H9 (cell line): ENCODE results near the gene FTMT. TPM values are rescaled to one million over a fixed set of nuclear protein-coding genes. Genes with fewer than 3 reads are reported as not detected.

Experiments used
- DNase-seq: peaks from one replicate; pipeline ENCODE4 v3.0.0-alpha.2; 2017
- H2AFZ ChIP-seq: one replicate; pipeline ENCODE4 v1.6.1; 2013; ENCODE audit warnings: mild to moderate bottlenecking, low read length, control low read depth, moderate library complexity
- H2AK5ac ChIP-seq: 2 replicates; pipeline ENCODE4 v1.6.1; 2013; ENCODE audit warnings: low read length, control low read depth, mixed read lengths; ENCODE audit not compliant: insufficient read length
- H2BK120ac ChIP-seq: one replicate; pipeline ENCODE4 v1.6.1; 2013; ENCODE audit warnings: low read depth, mild to moderate bottlenecking, low read length, control low read depth, inconsistent platforms; ENCODE audit not compliant: poor library complexity, severe bottlenecking
- H2BK12ac ChIP-seq: 2 replicates; pipeline ENCODE4 v1.6.1; 2013; ENCODE audit warnings: low read length, control low read depth, mixed read lengths, low read depth; ENCODE audit not compliant: insufficient read length
- H2BK15ac ChIP-seq: 2 replicates; pipeline ENCODE4 v1.6.1; 2013; ENCODE audit warnings: low read depth, low read length, control low read depth
- H2BK20ac ChIP-seq: one replicate; pipeline ENCODE4 v1.6.1; 2013; ENCODE audit warnings: low read depth, mild to moderate bottlenecking, low read length, control low read depth, inconsistent platforms; ENCODE audit not compliant: poor library complexity, severe bottlenecking
- H2BK5ac ChIP-seq: 2 replicates; pipeline ENCODE4 v1.6.1; 2013; ENCODE audit warnings: low read length, control low read depth, mixed read lengths; ENCODE audit not compliant: insufficient read length
- H3K14ac ChIP-seq: 2 replicates; pipeline ENCODE4 v1.6.1; 2013; ENCODE audit warnings: low read length, control low read depth; ENCODE audit not compliant: insufficient read depth
- H3K18ac ChIP-seq: 2 replicates; pipeline ENCODE4 v1.6.1; 2013; ENCODE audit warnings: low read depth, mild to moderate bottlenecking, mixed read lengths, low read length, control low read depth; ENCODE audit not compliant: insufficient read length
- H3K23ac ChIP-seq: 2 replicates; pipeline ENCODE4 v1.6.1; 2013; ENCODE audit warnings: low read length, control low read depth, mixed read lengths, low read depth; ENCODE audit not compliant: insufficient read length
- H3K23me2 ChIP-seq: 2 replicates; pipeline ENCODE4 v1.6.1; 2013; ENCODE audit warnings: low read depth, mild to moderate bottlenecking, mixed read lengths, low read length, control low read depth; ENCODE audit not compliant: insufficient read length, poor library complexity, severe bottlenecking
- H3K27ac ChIP-seq: 2 replicates; pipeline ENCODE4 v1.5.1; 2013; ENCODE audit warnings: low read length, control low read depth, mixed read lengths, low read depth; ENCODE audit not compliant: insufficient read length
- H3K27me3 ChIP-seq: 2 replicates; pipeline ENCODE4 v1.6.1; 2013; ENCODE audit warnings: low read length, control low read depth, inconsistent platforms; ENCODE audit not compliant: insufficient read depth
- H3K4ac ChIP-seq: 2 replicates; pipeline ENCODE4 v1.6.1; 2013; ENCODE audit warnings: low read depth, mild to moderate bottlenecking, control low read depth, inconsistent platforms, low read length, moderate library complexity
- H3K4me1 ChIP-seq: 2 replicates; pipeline ENCODE4 v1.6.1; 2013; ENCODE audit warnings: low read length, control low read depth, inconsistent platforms; ENCODE audit not compliant: insufficient read depth
- H3K4me2 ChIP-seq: 2 replicates; pipeline ENCODE4 v1.6.1; 2013; ENCODE audit warnings: low read length, control low read depth, mixed read lengths; ENCODE audit not compliant: insufficient read length, insufficient read depth
- H3K56ac ChIP-seq: 2 replicates; pipeline ENCODE4 v1.6.1; 2013; ENCODE audit warnings: low read depth, mild to moderate bottlenecking, mixed read lengths, low read length, control low read depth; ENCODE audit not compliant: insufficient read length
- H3K79me1 ChIP-seq: 2 replicates; pipeline ENCODE4 v1.6.1; 2013; ENCODE audit warnings: low read depth, mild to moderate bottlenecking, moderate library complexity, low read length, control low read depth, inconsistent platforms; ENCODE audit not compliant: insufficient read depth, poor library complexity, severe bottlenecking
- H3K79me2 ChIP-seq: 2 replicates; pipeline ENCODE4 v1.6.1; 2013; ENCODE audit warnings: low read length, control low read depth, inconsistent platforms; ENCODE audit not compliant: insufficient read depth
- H3K9ac ChIP-seq: 2 replicates; pipeline ENCODE4 v1.6.1; 2013; ENCODE audit warnings: low read length, control low read depth, mixed read lengths; ENCODE audit not compliant: insufficient read length; ENCODE audit errors: extremely low read depth
- H3K9me3 ChIP-seq: one replicate; pipeline ENCODE4 v1.6.1; 2013; ENCODE audit warnings: low read depth, low read length, inconsistent platforms; ENCODE audit not compliant: control insufficient read depth
- H3T11ph ChIP-seq: one replicate; pipeline ENCODE4 v1.6.1; 2013; ENCODE audit warnings: mild to moderate bottlenecking, low read length, control low read depth, inconsistent platforms
- H4K20me1 ChIP-seq: one replicate; pipeline ENCODE4 v1.6.1; 2013; ENCODE audit not compliant: control insufficient read depth, insufficient read length, insufficient read depth
- H4K5ac ChIP-seq: 2 replicates; pipeline ENCODE4 v1.6.1; 2013; ENCODE audit warnings: low read depth, mild to moderate bottlenecking, mixed read lengths, low read length, control low read depth; ENCODE audit not compliant: insufficient read length
- H4K8ac ChIP-seq: replicated peaks from 2 replicates; pipeline ENCODE4 v1.6.1; 2013; ENCODE audit warnings: low read length, control low read depth, mixed read lengths, low read depth; ENCODE audit not compliant: insufficient read length
- H4K91ac ChIP-seq: 2 replicates; pipeline ENCODE4 v1.6.1; 2013; ENCODE audit warnings: low read depth, mild to moderate bottlenecking, moderate library complexity, mixed read lengths, low read length, control low read depth; ENCODE audit not compliant: insufficient read length
- H3K27ac Mint-ChIP-seq, 3 experiments: 2 replicates in 2 of 3; 3 replicates in 1 of 3; pipeline ENCODE4 v1.8.0; 2020 to 2021; ENCODE audit warnings: mixed read lengths in 3 of 3, mild to moderate bottlenecking in 1 of 3, moderate library complexity in 1 of 3
- H3K27me3 Mint-ChIP-seq: 2 replicates; pipeline ENCODE4 v1.8.0; 2021; ENCODE audit warnings: low read depth, mild to moderate bottlenecking, moderate library complexity, mixed read lengths
- H3K36me3 Mint-ChIP-seq, 3 experiments: 2 replicates in 2 of 3; 3 replicates in 1 of 3; pipeline ENCODE4 v1.8.0; 2020 to 2021; ENCODE audit warnings: low read depth in 3 of 3, mixed read lengths in 3 of 3; ENCODE audit not compliant: insufficient read depth in 1 of 3
- H3K4me1 Mint-ChIP-seq, 2 experiments: 2 replicates each; pipeline ENCODE4 v1.8.0; 2020; ENCODE audit warnings: mixed read lengths in 2 of 2
- H3K4me3 Mint-ChIP-seq, 2 experiments: 2 replicates in 1 of 2; 3 replicates in 1 of 2; pipeline ENCODE4 v1.8.0; 2020 to 2021; ENCODE audit warnings: mild to moderate bottlenecking in 2 of 2, mixed read lengths in 2 of 2, moderate library complexity in 1 of 2
- H3K9me3 Mint-ChIP-seq, 2 experiments: 2 replicates in 1 of 2; 3 replicates in 1 of 2; pipeline ENCODE4 v1.8.0; 2020; ENCODE audit warnings: mild to moderate bottlenecking in 2 of 2, mixed read lengths in 2 of 2, moderate library complexity in 1 of 2
- WGBS: extraction: QIAGEN DNeasy Blood & Tissue Kit; methylation state at CpG from one replicate; pipeline ENCODE4 v1.1.7; 2013; ENCODE audit warnings: missing lambda C conversion rate, low lambda C conversion rate, mixed read lengths; ENCODE audit not compliant: insufficient read length; ENCODE audit errors: extremely low coverage; 5-methylcytosine and 5-hydroxymethylcytosine counted together
- total RNA-seq: library from RNA; stranded (reverse); gene quantifications from 2 replicates; pipeline ENCODE4 v1.2.1, GENCODE V29; 2021
- TF ChIP-seq, protein P1 (sequence below): fragments of 200-600 bp; sonication (generic); conservative IDR thresholded peaks from 3 replicates; pipeline ENCODE4 v1.8.0; 2021; ENCODE audit warnings: antibody characterized with exemption, mild to moderate bottlenecking

FTMT gene
- total RNA-seq, 1 experiment from 2014 or later: not detected

DNA sequence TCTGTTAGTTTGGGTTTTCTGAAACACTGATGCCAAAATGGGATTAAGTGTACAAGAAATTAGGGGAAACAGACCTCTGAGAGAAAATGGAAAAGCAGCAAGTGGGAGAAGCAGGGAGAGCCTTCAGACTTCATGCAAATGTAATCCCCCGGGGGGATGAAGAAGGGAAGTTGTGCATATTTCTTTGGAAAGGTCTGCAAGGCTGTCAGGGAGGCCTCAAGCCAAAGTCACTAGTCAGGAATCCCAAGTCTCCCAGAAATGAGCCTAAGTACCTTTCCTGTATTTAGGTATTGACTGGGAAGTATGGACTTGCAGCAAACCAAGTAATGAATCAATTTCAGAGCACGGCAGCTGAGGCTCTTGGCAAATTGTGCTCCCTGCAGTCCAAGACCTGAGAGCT is 2.2 kb downstream of the FTMT start:
- Histone ChIP-seq H3K14ac (no peak overlapping the region), H3K56ac (no peak overlapping the region), H2BK15ac (no peak overlapping the region), H3K23me2 (no peaks in the 10 kb centered on the region), H3K9ac (no peak overlapping the region), H4K91ac (no peak overlapping the region), H2AFZ (no peak overlapping the region), H3K27me3 (no peaks in the 10 kb centered on the region), H3K23ac (no peak overlapping the region), H4K8ac (no peak overlapping the region), H2BK5ac (no peak overlapping the region), H3K4me2 (no peak overlapping the region), H3T11ph (no peak overlapping the region), H4K5ac (no peak overlapping the region), H3K27ac (no peak overlapping the region), H2BK12ac (no peak overlapping the region), H3K18ac (no peak overlapping the region), H3K4ac (no peak overlapping the region), H3K9me3 (no peaks in the 10 kb centered on the region), H2BK20ac (no peak overlapping the region), H2AK5ac (no peak overlapping the region), H2BK120ac (no peak overlapping the region), H4K20me1 (no peaks in the 10 kb centered on the region), H3K79me2 (no peaks in the 10 kb centered on the region), H3K4me1 (peaks cover 3% of the 10 kb centered on the region; the same call in 1 of the 2 replicates), H3K79me1 (no peaks in the 10 kb centered on the region)
- peaks cover 8 to 9% of the 10 kb centered on the region in 2 experiments for H3K4me1 Mint-ChIP-seq
- H3K36me3 Mint-ChIP-seq: no peaks in the 10 kb centered on the region; a peak in 2 of 7 replicates
- no peak overlapping the region for H3K4me3 Mint-ChIP-seq
- no peak overlapping the region for H3K27ac Mint-ChIP-seq
- WGBS: no CpG with 5 or more reads among the region's 2 CpGs
- peaks cover 7 to 11% of the 10 kb centered on the region in 2 experiments; a peak in 4 of 5 replicates for H3K9me3 Mint-ChIP-seq
- H3K27me3 Mint-ChIP-seq: no peaks in the 10 kb centered on the region
- no peak for DNase-seq
- TF ChIP-seq, protein P1, sequence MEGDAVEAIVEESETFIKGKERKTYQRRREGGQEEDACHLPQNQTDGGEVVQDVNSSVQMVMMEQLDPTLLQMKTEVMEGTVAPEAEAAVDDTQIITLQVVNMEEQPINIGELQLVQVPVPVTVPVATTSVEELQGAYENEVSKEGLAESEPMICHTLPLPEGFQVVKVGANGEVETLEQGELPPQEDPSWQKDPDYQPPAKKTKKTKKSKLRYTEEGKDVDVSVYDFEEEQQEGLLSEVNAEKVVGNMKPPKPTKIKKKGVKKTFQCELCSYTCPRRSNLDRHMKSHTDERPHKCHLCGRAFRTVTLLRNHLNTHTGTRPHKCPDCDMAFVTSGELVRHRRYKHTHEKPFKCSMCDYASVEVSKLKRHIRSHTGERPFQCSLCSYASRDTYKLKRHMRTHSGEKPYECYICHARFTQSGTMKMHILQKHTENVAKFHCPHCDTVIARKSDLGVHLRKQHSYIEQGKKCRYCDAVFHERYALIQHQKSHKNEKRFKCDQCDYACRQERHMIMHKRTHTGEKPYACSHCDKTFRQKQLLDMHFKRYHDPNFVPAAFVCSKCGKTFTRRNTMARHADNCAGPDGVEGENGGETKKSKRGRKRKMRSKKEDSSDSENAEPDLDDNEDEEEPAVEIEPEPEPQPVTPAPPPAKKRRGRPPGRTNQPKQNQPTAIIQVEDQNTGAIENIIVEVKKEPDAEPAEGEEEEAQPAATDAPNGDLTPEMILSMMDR: no peak
